Fibroblast of lung (primary cell): Measurements from ENCODE around the gene ATP1B1.

Experiments
- EZH2 ChIP-seq: IDR thresholded peaks from 2 replicates; pipeline ENCODE4 v1.5.1; 2012; ENCODE audit warnings: low read length, control low read depth, mild to moderate bottlenecking; ENCODE audit errors: missing control alignments
- TF ChIP-seq, protein P1 (sequence below), 2 donors: IDR thresholded peaks in 1 of 2; conservative IDR thresholded peaks in 1 of 2; 1 replicate in 1 of 2; 2 replicates in 1 of 2; pipeline ENCODE4 v1.5.1; 2011 to 2012; ENCODE audit warnings: low read length in 2 of 2, control low read depth in 1 of 2, inconsistent platforms in 1 of 2, low read depth in 1 of 2, mild to moderate bottlenecking in 1 of 2

DNA sequence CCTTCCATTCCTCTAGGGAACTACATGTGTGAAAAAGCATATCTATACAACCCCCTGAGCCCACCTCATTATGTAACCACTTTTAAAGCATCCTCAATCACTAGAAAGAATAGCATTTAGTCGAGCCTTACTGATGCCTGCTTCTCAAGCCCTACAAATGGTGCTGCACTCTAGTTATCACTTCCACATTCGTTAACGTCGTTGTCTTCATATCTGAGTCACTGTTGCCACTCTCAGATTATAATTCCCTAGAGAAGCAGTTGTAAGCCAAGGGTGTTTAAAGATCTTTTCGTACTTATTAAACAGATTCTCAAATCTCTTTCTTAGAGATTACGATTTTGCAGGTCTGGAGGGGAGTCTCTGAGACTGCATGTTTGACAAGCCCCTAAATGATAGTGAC lies 16.5 kb downstream of the ATP1B1 start:
- TF ChIP-seq, protein P1, sequence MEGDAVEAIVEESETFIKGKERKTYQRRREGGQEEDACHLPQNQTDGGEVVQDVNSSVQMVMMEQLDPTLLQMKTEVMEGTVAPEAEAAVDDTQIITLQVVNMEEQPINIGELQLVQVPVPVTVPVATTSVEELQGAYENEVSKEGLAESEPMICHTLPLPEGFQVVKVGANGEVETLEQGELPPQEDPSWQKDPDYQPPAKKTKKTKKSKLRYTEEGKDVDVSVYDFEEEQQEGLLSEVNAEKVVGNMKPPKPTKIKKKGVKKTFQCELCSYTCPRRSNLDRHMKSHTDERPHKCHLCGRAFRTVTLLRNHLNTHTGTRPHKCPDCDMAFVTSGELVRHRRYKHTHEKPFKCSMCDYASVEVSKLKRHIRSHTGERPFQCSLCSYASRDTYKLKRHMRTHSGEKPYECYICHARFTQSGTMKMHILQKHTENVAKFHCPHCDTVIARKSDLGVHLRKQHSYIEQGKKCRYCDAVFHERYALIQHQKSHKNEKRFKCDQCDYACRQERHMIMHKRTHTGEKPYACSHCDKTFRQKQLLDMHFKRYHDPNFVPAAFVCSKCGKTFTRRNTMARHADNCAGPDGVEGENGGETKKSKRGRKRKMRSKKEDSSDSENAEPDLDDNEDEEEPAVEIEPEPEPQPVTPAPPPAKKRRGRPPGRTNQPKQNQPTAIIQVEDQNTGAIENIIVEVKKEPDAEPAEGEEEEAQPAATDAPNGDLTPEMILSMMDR (conservative IDR thresholded peaks at IDR 0.05 in 1 of 2, IDR thresholded peaks at IDR 0.05 in 1 of 2; ENCODE audit: low read depth in 1 of 2, low read length in 2 of 2): no peak
- no peak for TF ChIP-seq EZH2
